ENCODE results near the gene SLC25A12.

DNA sequence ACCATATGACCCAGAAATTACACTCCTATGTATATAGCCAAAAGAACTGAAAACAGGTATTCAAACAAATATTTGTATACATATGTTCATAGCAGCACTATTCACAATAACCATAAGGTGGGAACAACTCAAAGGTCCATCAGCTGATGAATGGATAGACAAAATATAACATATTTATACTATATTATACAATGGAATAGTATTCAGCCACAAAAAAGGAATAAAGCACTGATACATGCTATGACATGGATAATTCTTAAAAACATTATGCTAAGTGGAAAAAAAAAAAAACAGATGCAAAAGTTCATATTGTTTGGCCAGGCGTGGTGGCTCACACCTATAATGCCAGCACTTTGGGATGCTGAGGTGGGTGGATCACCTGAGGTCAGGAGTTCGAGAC lies 52.0 kb downstream of the SLC25A12 start:
- TF ChIP-seq, protein P1, sequence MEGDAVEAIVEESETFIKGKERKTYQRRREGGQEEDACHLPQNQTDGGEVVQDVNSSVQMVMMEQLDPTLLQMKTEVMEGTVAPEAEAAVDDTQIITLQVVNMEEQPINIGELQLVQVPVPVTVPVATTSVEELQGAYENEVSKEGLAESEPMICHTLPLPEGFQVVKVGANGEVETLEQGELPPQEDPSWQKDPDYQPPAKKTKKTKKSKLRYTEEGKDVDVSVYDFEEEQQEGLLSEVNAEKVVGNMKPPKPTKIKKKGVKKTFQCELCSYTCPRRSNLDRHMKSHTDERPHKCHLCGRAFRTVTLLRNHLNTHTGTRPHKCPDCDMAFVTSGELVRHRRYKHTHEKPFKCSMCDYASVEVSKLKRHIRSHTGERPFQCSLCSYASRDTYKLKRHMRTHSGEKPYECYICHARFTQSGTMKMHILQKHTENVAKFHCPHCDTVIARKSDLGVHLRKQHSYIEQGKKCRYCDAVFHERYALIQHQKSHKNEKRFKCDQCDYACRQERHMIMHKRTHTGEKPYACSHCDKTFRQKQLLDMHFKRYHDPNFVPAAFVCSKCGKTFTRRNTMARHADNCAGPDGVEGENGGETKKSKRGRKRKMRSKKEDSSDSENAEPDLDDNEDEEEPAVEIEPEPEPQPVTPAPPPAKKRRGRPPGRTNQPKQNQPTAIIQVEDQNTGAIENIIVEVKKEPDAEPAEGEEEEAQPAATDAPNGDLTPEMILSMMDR (IDR thresholded peaks at IDR 0.05): no peak
- TF ChIP-seq EZH2 (IDR thresholded peaks at IDR 0.05; ENCODE audit: borderline replicate concordance, insufficient read depth, low read depth, low read length, poor library complexity, severe bottlenecking): no peak
